Psoas muscle (tissue), 8 donors: ENCODE data around the gene ROBO2. TPM values are rescaled to one million over a fixed set of nuclear protein-coding genes. Genes with fewer than 3 reads are reported as not detected.
A peak's percentile ranks its signal among the peaks of the same experiment; 100 is the strongest.

ENCODE experiments used
- ATAC-seq, 4 donors: fragments of 200-7000 bp; cut with Tn5 transposase; one replicate each; pipeline ENCODE4 v1.9.1; 2020; ENCODE audit warnings: moderate library complexity in 3 of 4, mild to moderate bottlenecking in 2 of 4
- DNase-seq, 2 donors: peaks; one replicate each; pipeline ENCODE4 v3.0.0-alpha.2; 2020
- H3K27ac ChIP-seq: fragments of 200-600 bp; one replicate; pipeline ENCODE4 v1.8.0; 2022
- H3K27me3 ChIP-seq, 3 donors: fragments of 200-600 bp in 1 of 3; one replicate each; pipeline versions ENCODE4 v1.6.1 to v1.8.0; 2013 to 2022; ENCODE audit warnings: low read length in 2 of 3, mild to moderate bottlenecking in 2 of 3, moderate library complexity in 1 of 3; ENCODE audit not compliant: insufficient read depth in 3 of 3
- H3K36me3 ChIP-seq, 2 donors: fragments of 200-600 bp in 1 of 2; one replicate each; pipeline versions ENCODE4 v1.6.1 to v1.8.0; 2013 to 2022; ENCODE audit warnings: low read depth in 1 of 2, mild to moderate bottlenecking in 1 of 2, moderate library complexity in 1 of 2; ENCODE audit not compliant: insufficient read depth in 1 of 2
- H3K4me1 ChIP-seq: fragments of 200-600 bp; one replicate; pipeline ENCODE4 v1.8.0; 2022
- H3K4me3 ChIP-seq: fragments of 200-600 bp; one replicate; pipeline ENCODE4 v1.8.0; 2022; ENCODE audit warnings: mild to moderate bottlenecking
- H3K9me3 ChIP-seq: fragments of 200-600 bp; one replicate; pipeline ENCODE4 v1.8.0; 2022
- CTCF ChIP-seq: fragments of 200-600 bp; IDR thresholded peaks from one replicate; pipeline ENCODE4 v1.8.0; 2022; ENCODE audit warnings: antibody characterized with exemption
- WGBS, 3 donors: extraction: QIAGEN DNeasy Blood & Tissue Kit; methylation state at CpG; one replicate each; pipeline versions ENCODE4 v1.1.6 to v1.1.7; 2013; 5-methylcytosine and 5-hydroxymethylcytosine counted together
- intact Hi-C, 2 donors: fragments of 100-400 bp; cut with DNase I; formaldehyde crosslinking; loops; one replicate each; pipeline versions ENCODE4 v1.11.0 to v1.14.2; 2022
- polyA plus RNA-seq, 3 donors: library from polyadenylated mRNA; stranded (reverse); fragments of 200-250 nt; gene quantifications; one replicate each; pipeline ENCODE4 v1.2.3, GENCODE V29; 2013
- total RNA-seq, 4 donors: library from RNA; stranded (reverse); fragmentation: NEBNext Ultra II Directional in 2 of 4; extraction: Animal tissue kit (Norgen Biotek cat#: 25700) in 2 of 4; gene quantifications; one replicate each; pipeline versions ENCODE4 v1.2.1 to v1.2.4, GENCODE V29; 2021 to 2023
- donor health status: healthy with polysubstance abuse.
- donor health status: DM: no; HTN: no; CAD: no; lungs with moderate emphysema.
- donor health status: Bipolar disorder and iron deficiency.
- donor health status: healthy.
- donor health status: DM: yes; HTN: yes; CAD: no.
- donor health status: DM: no; HTN: no; CAD: no.
- donor health status: DM: no; HTN: no; CAD: no.
- donor health status: DM: yes; HTN: yes; CAD: no.

ROBO2 gene
- total and polyA plus RNA-seq, 7 donors = 0.03 to 0.39 (median 0.09) TPM; not detected in 1

DNA sequence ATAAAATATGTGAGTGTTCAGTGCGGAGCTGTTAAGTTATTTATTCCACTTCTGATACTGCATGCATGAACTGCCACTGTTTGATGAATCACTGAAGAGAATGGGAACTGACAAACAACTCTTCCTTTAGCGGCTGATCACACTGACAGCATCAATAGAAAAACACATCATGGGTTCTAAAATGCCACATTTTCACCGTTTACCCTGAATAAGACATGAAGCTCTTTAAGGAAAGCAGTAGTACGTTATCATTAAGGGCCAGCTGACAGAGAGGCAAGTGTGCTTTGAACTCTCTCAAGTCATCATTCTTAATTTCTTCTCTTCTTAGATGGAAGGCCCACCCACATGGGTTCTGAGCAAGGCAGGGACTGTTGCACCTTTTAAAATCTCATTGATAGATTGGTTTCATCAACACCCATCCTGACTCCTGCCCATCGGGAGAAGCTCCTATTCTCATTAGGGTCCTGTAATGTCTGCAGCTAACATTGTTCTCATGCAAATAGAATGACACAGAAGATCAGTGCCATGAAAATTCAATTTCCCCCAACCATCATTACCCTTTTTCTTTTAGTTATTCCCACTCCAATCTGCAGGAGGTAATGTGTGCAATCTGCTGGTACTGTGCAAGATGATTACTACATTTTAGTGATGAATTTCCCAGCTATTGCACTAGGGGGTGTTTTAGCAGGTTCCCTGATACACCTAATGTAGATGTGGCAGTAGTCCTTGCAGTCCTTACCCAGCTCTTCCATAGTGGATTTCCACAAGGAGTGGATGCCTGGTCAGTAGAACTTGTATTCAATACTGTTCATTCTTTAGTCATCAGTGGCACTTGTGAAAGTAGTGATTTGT, 119.1 kb downstream of the ROBO2 start:
- ATAC-seq = no peak
- no peak for DNase-seq
- H3K4me3 ChIP-seq = no peak overlapping the region
- 74 to 77% (median 76%) methylated on average over 5 of the region's 5 CpGs for WGBS, 3 donors
- TF ChIP-seq CTCF = no peak
- H3K9me3 ChIP-seq = no peaks in the 10 kb centered on the region
- H3K36me3 ChIP-seq = no peaks in the 10 kb centered on the region
- no peaks in the 10 kb centered on the region for H3K27me3 ChIP-seq
- intact Hi-C loops = no loop called here
- no peak overlapping the region for H3K27ac ChIP-seq
- H3K4me1 ChIP-seq = no peaks in the 10 kb centered on the region

- Histone ChIP-seq H3K27me3 (no peaks in the 10 kb centered on the region), H3K9me3 (no peaks in the 10 kb centered on the region), H3K27ac (no peak overlapping the region), H3K36me3 (no peaks in the 10 kb centered on the region), H3K4me3 (no peak overlapping the region), H3K4me1 (no peaks in the 10 kb centered on the region)
- 74 to 80% (median 79%) methylated on average over 2 of the region's 2 CpGs for WGBS, 3 donors
- intact Hi-C loops = no loop called here
- TF ChIP-seq CTCF = no peak
- DNase-seq (no peak), ATAC-seq (no peak)
These were observed 121.1 kb downstream of the ROBO2 start for GRCh38 chr3:77160931-77161497.

DNA sequence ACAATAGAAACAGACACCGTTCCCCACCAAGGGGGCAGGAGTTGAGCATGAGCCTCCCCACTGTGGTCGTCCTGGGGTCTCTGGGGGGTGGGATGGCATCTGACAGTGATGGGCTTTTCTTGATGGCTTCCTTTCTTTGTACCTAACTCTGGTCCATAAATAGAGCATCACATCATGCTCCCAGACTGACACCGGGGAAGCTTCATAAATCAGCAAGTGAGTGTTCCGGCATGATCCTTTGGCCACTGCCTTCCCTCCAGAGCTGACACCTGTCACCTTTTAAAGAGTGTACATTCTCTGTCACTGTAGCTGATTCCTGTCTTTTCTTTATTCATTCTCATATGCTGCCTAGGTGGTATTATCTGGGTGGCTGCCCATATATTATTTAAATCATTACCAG, 129.9 kb downstream of the ROBO2 start:
- 40 to 51% (median 50%) methylated on average over 4 of the region's 4 CpGs for WGBS, 3 donors
- intact Hi-C loops = no loop called here
- Histone ChIP-seq H3K9me3 (no peaks in the 10 kb centered on the region), H3K4me1 (no peaks in the 10 kb centered on the region), H3K36me3 (no peaks in the 10 kb centered on the region), H3K27me3 (no peaks in the 10 kb centered on the region), H3K27ac (no peak overlapping the region), H3K4me3 (no peak overlapping the region)
- no peak for DNase-seq
- TF ChIP-seq CTCF = no peak
- peak; percentile 21 to 86 (median 55) for ATAC-seq

DNA sequence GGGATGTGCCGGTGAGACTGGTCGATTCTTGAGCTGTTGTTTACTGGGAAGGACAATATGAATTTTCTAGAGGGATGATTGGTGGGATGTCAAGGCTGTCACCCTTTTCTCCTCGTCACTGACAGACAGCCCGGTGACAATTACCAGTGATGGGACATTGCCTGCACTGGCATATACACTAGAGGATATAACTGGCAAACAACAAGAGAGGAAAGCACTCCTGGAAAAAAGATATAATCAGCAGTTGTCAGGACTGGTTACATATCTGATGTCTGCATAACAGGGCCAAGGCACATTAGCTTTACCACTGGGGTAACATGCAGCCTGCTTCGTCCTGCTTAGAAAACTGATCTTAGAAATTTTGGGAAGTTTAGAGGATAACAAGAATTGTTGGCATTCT, 131.1 kb downstream of the ROBO2 start:
- no peak for TF ChIP-seq CTCF
- WGBS, 3 donors = 62 to 65% (median 64%) methylated on average over 5 of the region's 5 CpGs
- Histone ChIP-seq H3K27me3 (no peaks in the 10 kb centered on the region), H3K4me1 (no peaks in the 10 kb centered on the region), H3K4me3 (no peak overlapping the region), H3K9me3 (no peaks in the 10 kb centered on the region), H3K36me3 (no peaks in the 10 kb centered on the region), H3K27ac (no peak overlapping the region)
- intact Hi-C loops = no loop called here
- DNase-seq (no peak), ATAC-seq (no peak)
